IPS DF 4.7 (cell line): ENCODE data around the gene DDX39A.
A peak's percentile ranks its signal among the peaks of the same experiment; 100 is the strongest.

Experiments used
- DNase-seq: peaks from one replicate; pipeline ENCODE4 v3.0.0-alpha.2; 2013; ENCODE audit warnings: low spot score; ENCODE audit errors: extremely low read depth

The DDX39A gene

DNA sequence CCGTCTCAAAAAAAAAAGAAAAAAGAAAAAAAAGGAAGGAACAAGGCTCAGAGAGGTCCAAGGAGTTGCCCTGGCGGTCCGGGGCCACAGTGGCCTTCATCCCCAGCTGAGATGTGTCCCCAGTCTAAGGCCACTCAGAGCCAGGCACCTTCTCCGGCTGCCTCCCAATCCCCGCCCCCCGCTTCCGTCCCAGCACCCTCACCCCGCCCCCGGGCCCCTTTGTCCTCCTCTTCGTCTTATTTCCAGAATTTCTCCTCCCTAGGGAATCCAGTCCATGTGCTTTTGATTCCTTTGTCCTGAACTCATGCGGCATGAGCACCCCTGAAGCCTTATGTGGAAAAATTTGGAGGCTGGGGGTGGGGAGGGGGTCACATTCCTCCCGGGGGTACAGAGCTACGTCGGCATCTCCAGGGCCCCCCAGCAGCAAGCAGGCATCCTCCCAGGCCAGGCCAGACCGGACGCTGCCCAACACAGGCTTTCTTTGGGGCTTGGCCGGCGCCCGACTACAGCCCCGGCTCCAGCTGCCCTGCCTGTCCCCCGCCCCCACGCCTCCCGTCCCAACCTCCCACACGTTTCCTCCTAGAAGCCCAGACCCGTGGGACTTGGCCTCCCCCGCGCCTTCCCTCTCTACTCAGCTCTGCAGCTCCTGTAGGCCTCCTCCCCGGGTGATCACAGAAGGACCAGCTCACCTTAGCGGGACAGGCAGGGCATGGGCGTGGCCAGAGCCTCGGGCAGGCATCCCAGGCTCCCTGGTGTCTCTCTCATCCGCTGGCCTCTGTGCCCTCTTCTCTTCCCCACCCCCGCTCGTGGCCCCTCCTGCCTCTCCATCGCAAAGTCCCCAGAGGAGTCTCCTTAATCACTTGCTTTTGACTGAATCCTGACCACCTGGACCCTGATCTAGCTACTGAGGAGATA is 55.7 kb downstream of the DDX39A start:
- DNase-seq = peak; percentile 74

GRCh38 chr19:14361824-14362223 is 57.3 kb downstream of the DDX39A start:
- no peak for DNase-seq
